ENCODE results near the gene ITM2B.

The ITM2B gene

DNA sequence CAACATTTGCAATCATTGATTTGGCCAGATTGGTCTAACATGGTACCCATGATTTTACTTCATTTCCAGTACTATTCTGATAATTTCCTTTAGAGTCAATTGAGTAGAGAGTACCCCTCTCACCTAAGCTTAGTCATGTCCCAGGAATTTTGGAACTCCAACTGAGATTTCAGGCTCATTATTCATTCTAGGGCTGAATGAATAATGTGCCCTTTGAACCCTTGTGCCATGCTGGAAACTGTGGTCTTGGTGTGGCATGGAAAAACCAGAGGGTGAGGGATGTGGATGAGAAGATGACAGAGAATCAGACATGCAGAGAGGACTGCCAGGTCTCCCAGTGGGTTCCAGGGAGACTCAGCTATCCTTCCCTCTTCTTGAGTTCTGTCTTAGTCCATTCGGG, 30.2 kb downstream of the ITM2B start:
- DNase-seq = no peak

DNA sequence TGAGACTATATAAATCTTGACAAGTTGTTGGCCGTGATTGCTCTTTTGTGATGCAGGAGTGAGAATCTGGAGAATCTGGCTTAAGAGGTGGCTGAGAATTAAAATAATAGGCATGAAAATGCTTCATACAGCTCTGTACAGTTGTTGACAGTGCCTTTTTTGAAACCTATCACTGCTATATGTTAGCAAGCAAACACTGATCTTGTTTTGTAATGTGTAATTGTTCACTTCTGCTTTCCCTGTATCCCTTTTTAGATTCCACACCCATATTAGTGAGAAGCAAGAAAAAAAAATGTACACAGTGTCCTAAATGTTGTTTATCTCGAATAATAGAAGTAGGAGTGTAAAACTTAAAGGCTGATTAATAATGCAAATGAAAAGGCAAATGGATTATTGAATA, 31.1 kb downstream of the ITM2B start:
- no peak for DNase-seq

DNA sequence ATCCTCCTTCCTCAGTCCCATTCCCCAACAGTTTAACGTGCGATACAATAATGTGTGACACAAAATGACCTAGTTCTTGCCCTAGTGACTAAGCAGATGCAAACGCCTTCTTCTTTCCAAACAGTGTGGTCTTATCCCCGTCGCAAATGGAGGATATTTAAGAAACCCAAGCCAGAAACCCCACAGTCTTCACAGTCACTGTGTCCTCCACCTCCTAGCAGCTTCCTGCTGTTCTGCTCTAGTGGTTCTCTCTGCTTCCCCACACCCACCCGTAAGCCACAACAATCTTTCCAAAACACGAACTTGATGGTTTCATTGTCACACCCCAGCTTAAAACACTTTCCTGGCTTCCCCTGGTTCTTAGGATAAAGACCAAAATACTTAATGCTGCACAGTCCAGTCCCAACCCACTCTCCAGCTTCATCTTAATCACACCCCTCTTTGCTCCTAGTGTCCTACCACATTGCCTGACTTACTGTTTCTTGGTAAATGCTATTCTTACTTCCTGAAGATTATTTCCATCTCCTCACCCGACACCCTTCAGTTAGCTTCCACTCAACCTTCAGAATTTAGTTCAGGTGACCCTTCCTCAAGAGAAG, 32.3 kb downstream of the ITM2B start:
- DNase-seq = no peak

DNA sequence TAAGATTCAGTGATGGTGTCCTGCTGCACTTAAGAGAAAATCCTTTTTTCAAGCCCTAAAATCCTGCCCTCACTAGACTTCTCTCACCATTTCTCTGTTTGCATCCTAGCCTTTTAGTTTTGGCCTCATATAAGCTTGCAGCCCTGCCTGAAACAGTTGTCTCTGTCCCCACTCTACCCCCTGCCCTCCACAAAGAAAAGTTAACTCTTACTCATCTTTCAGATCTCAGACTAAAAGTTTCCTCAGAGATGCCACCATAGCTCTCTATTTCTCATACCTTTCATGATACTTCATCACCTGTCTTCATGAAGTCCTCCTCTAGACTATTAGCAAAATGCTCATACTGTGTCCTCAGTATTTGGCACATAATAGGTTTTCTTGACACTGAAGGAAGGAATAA, 33.1 kb downstream of the ITM2B start:
- no peak for DNase-seq

DNA sequence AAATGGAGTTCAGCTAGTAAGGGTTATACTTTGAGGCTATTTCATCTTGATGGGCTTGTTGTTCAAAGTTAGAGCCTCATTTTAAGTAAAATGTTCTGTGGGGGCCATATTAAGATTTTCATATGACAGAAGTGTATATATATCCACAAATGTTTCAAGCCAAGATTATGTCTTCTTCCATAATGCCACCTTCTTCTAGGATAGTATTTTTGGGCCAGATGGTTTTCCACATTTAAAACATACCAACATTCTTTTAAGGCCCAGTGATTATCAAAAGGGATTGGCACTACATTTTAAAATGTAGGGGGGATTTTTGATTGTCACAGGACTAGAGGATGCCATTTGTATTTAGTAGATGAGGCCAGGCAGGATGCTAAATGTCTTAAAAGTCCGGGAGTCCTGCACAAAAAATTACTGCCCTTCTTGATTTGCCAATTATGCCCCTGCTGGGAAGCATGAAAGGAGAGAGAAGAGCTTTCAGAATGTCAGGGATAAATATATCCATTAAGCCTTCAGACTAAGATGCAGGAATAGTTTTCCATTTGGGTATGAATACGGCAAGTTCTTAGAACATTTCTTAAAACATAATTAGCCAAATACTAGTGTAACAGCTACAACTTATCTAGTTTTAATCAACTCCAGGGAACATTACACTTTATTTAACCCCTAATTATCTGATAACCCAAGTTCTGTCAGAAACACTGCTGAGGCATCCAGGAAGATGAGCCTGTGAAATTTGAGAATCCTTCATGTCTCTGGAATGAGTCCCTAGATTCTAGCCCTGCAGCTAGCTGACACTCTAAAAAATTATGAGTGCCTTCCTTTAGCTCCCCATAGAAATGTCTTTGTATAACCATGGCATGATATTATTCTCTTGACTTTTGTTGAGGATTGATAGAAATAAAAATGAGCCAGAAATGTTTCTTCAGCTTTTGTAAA, 34.0 kb downstream of the ITM2B start:
- DNase-seq = no peak

DNA sequence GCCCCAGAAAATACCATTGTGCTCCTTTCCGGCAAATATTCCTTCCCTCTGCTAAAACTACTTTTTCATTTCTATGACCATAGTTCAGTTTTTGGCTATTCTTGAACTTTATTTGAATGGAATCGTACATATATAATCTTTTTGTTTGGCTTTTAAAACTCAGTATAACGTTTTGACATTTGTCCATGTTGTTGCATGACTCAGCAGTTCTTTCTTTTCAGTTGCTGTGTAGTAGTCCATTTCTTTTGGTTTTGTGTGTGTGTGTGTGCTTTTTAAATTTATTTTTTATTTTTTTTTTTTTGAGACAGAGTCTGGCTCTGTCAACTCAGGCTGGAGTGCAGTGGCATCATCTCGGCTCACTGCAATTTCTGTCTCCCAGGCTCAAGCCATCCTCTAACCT, 35.0 kb downstream of the ITM2B start:
- DNase-seq = no peak

DNA sequence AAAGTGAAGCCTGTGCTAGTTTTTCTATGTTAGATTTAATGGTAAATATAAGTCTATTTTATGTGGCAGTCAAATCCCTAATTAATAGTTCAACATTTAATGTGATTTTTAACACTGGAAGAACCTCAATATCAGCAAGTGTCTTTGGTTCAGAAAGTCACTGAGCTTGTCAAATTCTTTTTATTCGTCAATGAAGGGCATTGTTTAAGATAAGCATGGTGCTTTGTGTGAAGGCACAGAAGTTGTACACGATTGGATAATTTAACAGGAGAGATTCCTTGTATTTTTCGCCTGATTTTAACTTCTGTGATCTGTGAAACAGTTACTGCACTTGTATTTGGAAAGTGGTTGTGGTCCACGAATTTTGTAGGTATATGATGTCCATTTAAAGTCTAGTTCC, 40.3 kb downstream of the ITM2B start:
- no peak for DNase-seq

DNA sequence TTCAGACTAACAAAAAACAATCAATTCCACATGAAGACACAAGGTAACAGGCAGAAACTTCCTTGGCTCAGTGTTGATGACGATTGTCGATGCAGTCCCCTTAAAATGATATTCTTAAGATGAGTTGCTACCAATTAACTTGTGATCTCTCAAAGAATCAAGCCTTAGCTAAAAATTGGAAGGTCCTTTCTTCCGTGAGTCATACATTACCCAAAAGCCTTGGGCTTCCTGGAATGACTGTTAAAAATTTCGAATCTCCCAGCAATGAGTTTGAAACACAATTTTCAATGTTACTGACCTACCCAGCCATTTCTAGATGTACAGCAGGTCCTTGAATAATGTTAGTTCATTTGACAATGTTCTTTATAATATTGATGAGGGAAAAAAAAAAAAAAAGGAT, 42.5 kb downstream of the ITM2B start:
- no peak for DNase-seq

DNA sequence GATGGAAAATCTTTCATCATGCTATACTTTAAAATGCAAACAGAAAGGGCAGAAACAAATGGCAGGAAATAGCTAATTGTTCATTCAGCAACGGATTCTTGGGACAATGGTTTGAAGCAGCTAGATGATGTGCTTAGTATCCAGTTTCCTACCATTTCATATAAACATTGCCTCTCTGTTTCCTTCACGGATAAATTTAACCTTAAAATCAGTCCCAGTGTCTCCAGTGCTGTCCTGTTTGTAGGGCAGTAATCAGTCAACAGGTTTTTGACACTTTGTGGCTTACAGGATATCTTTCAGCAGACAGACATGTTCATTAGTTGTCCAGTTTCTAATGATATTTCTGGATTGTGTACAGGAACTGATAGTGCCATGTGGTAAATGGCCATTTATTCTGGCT, 45.8 kb downstream of the ITM2B start:
- DNase-seq = no peak

DNA sequence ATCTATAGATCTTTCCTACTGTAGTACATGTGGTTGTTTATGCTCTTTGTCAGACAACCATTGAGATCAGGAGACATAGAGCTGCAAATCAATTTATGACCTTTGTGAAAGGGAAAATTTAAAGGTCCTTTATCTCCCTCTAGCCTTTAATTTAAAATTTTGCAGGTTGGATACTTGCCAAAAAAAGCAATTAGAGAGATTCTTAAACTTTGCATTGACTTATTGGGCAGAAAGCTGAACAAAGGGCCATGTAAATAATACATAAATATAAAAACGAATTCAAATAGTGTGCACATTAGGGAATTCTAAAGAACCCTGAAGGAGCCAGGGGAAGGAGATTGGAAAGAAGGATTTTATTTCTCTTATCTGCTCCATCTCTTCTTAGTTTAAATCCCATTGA, 48.5 kb downstream of the ITM2B start:
- no peak for DNase-seq

DNA sequence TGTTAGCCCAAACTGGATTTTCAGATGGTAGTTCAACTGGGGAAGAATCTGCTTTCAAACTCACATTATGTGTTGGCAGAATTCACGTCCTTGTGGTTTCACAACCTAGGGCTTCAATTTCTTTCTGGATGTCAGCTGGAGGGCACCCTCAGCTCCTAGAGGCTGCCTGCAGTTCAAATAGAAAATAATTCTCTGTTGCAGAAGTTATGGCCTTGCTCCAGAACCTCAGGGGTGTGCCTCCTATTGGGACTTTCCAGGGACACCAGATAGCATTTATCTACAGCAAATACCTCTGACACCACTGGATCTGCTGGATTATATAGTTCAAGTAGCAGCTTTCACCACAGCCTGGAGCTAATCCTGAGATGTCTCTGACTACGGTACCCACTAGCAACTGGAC, 58.7 kb downstream of the ITM2B start:
- no peak for DNase-seq

DNA sequence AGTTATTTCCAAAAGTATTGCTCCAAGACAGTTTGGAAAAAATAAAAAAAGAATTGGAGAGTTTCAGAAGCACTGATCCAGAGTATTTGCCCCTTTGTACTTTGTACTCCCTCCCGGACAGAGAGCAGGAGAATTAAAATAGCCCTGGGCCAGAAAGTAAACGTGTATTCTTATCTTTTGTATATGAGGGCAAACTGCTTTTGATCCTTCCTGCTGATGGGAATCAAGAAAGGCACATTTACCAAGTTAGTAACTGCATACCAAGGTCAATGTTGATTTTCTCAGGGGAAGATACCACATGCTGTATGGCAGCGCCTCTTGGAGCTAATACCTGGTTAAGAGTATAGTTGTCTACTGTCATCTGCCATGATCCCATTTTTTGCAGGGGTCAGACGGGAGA, 59.6 kb downstream of the ITM2B start:
- no peak for DNase-seq

DNA sequence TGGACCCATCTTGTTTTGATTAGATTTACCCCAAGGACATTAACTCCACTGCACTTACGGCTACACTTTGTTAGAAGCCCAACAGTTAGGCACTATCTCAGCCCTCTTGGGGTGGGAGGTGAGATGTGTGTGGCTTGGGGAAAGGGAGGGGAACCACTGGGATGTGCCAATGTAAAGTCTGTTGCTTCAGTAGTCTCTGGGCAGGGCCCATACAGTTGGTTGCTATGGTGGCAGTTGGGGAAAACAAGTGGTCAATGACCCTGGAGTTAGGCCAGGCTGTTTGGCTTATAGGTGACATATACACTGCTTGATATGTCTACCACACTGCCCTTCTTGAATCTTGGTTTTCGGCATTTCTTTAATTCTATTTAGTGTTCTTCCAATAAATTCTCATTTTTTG, 61.6 kb downstream of the ITM2B start:
- DNase-seq = no peak

DNA sequence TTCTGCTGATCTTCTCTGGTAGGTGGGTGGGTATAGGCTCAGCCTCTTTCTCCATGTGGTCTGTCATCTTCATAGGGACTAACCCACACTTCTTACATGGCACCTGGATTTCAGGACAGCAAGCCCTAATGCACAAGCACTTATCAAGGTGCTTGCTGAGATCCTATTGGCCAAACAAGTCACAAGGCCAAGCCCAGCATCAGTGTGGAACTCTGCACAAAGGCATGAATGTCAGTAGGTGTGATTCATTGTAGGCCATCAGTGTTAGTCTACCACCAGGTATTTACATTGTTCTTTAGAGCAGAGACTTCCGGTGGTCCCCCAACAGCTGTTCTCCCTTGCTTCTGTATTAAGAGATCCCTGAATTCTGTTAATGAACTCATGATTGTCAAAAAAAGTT, 62.3 kb downstream of the ITM2B start:
- DNase-seq = no peak

DNA sequence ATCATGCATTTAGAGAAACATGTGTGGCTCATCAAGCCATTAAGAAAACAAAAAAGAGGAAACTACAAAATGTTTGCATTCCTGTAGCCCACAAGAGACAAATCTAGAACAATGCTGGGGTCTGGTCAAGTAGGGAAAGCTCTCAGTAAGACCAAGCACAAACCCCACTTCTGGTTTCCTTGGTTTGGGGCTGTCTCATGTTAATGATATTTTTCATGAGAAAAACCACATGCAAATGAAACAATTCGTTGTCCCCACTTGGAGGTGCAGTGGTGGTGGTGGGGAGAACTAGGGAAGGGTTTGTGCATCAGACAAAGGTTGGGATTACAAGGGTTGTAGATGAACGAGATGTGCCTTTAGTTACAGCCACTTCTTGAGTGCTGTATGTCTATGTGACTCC, 63.5 kb downstream of the ITM2B start:
- DNase-seq = no peak

DNA sequence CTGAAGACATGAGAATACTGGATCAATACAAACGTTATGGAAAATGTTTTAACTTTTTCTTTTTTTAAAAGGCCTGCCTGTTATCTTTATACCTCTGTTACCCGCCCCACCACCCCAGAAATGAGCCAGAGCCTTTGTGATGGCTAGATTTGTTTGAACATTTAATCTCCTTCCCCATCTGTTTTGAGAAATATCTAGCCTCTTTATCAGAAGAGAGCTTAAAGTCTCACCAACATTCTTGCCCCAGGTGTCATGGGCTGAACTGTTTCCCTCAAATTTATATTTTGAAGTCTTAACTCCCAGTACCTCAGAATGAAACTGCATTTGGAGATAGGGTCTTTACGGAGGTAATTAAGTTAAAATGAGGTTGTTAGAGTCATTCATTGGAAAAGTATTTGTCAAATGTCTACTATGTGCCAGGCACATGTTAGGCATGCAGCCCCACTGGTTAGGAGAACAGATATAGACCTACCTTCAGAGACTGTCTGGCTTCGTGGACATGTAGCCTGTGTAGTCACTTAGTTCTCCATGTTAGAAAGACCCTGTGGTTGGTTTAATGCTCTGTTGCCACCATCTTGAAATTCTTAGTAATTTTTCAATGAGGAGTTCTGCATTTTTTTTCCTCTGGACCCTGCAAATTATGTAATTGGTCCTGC, 64.3 kb downstream of the ITM2B start:
- no peak for DNase-seq

DNA sequence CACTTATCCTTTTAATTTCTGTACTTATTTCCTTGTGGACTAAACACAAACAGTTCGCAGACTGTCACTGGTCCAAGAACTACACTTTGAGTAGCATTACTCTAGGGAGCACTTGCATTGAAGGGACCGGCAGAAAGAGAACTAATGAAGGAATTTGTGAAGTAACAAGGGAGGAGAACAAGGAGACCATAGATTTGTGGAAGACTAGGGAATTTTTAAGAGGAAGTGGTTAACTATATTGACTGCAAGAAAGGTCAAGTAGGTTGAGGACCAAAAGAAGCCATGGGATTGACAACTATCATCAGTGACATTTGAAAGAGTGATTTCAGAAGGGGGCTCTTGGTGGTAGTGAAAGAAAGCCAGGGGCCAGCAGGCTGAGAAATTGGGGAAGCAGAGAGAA, 66.6 kb downstream of the ITM2B start:
- no peak for DNase-seq

DNA sequence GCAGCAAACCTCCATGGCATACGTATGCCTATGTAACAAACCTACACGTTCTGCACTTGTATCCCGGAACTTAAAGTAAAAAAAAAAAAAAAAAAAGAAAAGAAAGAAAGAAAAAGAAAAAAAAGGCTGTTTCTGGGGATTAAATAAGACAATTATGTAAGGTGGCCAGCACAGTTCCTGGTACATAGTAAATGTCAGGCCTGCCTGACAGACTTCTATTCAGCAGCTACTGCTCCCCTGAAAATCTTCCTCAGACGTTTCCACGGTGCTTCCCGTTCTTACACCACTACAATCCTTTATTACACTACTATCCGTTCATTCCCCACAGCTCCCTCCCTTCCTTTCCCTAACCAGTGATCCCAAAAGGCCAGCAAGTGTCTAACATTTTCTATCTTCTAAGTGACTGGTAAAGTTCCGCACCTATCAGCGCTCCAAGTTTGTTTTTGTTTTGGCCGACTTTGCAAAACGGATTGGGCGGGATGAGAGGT, 69.9 kb downstream of the ITM2B start:
- no peak for DNase-seq

DNA sequence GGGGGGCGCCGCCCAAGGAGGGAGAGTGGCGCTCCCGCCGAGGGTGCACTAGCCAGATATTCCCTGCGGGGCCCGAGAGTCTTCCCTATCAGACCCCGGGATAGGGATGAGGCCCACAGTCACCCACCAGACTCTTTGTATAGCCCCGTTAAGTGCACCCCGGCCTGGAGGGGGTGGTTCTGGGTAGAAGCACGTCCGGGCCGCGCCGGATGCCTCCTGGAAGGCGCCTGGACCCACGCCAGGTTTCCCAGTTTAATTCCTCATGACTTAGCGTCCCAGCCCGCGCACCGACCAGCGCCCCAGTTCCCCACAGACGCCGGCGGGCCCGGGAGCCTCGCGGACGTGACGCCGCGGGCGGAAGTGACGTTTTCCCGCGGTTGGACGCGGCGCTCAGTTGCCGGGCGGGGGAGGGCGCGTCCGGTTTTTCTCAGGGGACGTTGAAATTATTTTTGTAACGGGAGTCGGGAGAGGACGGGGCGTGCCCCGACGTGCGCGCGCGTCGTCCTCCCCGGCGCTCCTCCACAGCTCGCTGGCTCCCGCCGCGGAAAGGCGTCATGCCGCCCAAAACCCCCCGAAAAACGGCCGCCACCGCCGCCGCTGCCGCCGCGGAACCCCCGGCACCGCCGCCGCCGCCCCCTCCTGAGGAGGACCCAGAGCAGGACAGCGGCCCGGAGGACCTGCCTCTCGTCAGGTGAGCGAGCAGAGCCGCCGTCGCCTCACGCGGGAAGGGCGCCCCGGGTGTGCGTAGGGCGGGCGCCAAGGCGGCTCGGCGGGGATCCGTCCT, 70.5 kb downstream of the ITM2B start, which contains the start of gene RB1:
TSS of gene RB1 (plus strand) at position 393 of the 784 bp plus-strand sequence. CDS start at position 555, 162 bp downstream.
- peak; percentile 64 to 84 (median 76) for DNase-seq

DNA sequence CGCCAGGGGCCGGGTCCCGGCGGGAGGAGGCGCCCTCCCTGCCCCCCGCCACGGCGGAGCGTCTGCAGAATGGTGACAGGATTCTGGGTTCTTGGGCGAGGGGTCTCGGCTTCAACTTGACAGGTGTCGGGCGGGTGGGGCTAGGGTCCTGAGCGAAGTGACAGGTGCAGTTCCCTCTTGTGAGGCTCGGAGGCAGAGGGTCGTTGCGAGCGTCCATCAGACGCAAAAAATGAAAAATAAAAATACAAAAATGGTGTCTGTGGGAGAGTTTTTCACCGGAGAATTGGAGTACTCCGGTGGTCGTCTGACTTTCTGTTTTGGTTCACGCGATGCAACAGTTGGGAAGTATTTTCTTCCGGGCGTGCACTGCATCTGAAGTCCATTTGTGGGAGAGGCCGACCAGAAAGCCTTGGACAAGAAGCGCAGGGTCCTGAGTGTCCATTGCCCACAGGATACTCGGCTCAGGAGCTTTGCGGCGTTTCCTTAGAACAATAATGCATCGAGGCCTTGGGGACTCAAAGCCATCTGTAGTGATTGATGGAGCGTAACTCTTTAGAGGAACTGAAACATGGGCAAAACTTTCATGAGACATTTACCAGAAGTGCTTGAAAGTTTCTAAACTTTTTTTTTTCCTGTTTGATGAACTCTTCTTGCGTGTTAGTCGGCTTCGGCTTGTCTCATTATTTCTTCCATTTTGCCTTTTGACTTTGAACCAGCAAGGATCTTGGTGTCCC, 71.3 kb downstream of the ITM2B start:
- DNase-seq = no peak

DNA sequence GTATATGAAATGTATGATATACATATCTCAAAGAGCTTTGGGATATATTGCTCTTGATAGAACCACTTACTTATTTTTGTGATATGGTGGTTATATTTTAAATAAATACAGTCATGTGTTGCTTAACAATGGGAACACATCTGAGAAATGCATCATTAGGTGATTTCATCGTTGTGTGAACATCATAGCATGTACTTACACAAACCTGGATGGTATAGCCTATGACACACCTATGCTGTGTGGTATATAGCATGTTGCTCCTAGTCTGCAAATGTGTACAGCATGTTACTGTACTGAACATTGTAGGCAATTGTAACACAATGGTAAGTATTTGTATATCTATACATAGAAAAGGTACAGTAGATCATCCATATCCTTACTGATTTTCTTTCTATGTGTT, 78.2 kb downstream of the ITM2B start:
- no peak for DNase-seq

DNA sequence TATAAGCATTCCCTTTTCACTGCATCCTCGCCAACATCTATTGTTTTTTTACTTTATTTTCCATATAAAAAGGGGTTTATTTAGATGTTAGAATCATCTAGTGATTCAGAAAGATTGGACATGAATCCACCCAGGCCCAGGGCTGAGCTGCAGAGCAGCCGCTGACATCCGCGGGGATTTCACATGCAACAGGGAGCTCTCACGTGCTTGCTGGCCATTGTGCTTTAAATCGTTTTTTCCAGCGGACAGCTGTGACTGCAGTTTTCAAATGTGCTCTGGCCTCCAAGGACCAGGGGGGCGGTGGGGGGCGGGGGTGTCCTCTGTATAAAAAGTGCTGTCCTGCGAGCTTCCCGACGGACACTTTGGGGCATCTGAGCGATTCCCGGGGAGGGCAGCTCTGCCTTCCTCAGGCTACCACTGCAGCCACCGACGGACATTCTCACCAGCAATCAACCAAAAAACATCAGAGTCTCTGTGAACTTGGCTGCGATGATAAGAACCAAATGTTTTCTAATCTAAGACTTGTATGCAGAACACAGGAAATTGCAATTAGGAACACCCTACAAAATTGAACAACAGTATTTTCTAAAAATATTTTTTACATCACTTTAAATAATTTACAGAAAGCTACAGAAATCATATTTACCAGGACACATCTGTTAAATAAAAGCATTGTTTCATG, 83.1 kb downstream of the ITM2B start:
- no peak for DNase-seq
